D721Med (cell line): Measurements from ENCODE around the gene ROR2.

Experiments
- DNase-seq: peaks from one replicate; pipeline ENCODE4 v3.0.0; 2011; ENCODE audit warnings: low spot score; ENCODE audit not compliant: insufficient read length
- FAIRE-seq: peaks from 2 replicates; lab custom pipeline; 2011; peaks lifted over from hg19 to GRCh38; lab: Jason Lieb, UNC
- TF ChIP-seq, protein P1 (sequence below): IDR thresholded peaks from 2 replicates; pipeline ENCODE4 v1.5.1; 2012; ENCODE audit warnings: mild to moderate bottlenecking, control low read depth; ENCODE audit not compliant: insufficient read depth; ENCODE audit errors: missing control alignments

ROR2 gene

DNA sequence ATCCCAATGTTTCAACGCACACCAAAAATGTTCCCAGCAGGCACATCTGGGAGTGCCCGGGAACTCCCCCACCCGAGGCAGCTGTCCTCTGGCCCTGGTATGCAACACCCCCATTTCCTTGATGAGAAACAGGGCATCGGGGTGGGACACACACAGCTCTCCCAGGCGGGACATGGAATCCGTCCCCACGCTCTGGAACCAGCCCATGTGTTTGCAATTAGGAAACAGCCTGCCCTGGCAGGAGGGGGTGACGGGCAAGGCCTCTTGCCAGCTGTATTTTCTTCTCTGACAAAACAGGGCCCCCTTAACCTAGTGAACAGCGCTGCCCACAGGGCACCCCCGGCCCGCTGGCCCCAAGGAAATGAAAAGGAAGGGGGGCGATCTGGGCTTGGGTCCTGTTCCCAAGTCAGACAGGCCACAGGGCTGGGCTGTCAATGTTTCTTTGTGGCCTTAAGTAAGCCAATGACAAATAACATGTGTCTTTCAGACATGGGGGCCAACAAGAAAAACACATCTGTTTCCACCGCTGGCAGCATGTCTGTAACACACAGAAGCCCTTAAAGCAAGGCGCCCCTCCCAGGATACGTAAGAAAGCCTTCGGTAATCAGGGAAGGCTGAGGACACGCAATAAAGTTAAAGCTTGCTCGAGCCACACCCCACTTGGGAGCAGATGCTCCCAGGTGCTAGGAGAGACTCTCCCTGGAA, 125.3 kb downstream of the ROR2 start:
- DNase-seq: no peak
- TF ChIP-seq, protein P1, sequence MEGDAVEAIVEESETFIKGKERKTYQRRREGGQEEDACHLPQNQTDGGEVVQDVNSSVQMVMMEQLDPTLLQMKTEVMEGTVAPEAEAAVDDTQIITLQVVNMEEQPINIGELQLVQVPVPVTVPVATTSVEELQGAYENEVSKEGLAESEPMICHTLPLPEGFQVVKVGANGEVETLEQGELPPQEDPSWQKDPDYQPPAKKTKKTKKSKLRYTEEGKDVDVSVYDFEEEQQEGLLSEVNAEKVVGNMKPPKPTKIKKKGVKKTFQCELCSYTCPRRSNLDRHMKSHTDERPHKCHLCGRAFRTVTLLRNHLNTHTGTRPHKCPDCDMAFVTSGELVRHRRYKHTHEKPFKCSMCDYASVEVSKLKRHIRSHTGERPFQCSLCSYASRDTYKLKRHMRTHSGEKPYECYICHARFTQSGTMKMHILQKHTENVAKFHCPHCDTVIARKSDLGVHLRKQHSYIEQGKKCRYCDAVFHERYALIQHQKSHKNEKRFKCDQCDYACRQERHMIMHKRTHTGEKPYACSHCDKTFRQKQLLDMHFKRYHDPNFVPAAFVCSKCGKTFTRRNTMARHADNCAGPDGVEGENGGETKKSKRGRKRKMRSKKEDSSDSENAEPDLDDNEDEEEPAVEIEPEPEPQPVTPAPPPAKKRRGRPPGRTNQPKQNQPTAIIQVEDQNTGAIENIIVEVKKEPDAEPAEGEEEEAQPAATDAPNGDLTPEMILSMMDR: no peak
- FAIRE-seq: no peak

DNA sequence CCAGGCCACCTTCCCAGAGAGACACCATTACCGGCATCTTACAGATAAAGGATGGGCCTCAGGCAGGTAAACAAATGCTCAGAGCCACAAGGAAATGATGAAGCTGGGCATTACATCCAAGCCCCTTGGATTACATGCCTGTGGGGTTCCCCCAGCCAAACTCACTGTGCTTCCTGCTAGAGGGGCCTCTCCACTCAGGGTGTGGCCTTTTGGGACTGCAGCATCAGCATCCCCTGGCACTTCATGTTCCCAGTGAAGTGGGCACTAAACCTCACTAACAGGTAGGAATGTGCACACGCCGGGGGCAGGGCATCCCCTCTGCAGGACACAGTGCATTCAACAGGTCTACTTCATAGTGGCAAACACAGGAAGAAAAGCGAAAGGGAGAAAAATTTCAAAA, 125.9 kb downstream of the ROR2 start:
- TF ChIP-seq, protein P1: no peak
- DNase-seq (no peak), FAIRE-seq (no peak)

DNA sequence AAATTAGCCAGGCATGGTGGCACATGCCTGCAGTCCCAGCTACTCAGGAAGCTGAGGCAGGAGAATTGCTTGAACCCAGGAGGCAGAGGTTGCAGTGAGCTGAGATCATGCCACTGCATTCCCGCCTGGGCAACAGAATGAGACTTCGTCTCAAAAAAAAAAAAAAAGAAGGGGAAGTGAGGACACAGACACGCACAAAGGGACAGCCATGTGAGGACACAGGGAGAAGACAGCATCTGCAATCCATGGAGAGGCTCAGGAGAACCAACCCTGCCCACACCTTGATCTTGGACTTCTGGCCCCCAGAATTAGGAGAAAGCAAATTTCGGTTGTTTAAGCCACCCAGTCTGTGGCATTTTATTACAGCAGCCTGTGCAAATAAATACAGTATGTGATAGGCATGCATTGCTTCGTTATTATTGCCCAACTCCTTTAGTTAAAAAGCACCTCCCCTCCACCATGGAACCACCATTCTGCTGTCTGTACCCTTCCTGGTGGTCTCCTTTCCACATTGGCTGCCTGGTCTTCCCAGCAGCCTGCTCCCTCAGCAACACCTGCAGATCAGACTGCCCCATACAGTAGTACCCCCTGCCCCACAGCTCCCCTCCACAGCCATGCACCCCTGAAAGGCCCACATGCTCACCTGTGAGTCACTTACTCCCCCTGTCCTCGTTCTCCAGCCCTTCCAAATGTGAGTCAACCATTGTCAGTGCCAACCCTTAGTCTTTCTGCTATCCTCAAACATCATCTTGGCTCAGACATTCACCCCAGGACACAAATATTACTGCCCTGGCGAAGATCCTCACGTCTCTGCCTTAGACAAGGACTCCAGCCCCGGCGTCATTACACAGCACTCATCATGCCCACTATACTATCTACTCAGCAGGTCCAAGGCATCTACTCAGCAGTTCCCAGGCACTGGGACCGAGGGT, 128.8 kb downstream of the ROR2 start:
- TF ChIP-seq, protein P1: no peak
- FAIRE-seq (no peak), DNase-seq (no peak)

DNA sequence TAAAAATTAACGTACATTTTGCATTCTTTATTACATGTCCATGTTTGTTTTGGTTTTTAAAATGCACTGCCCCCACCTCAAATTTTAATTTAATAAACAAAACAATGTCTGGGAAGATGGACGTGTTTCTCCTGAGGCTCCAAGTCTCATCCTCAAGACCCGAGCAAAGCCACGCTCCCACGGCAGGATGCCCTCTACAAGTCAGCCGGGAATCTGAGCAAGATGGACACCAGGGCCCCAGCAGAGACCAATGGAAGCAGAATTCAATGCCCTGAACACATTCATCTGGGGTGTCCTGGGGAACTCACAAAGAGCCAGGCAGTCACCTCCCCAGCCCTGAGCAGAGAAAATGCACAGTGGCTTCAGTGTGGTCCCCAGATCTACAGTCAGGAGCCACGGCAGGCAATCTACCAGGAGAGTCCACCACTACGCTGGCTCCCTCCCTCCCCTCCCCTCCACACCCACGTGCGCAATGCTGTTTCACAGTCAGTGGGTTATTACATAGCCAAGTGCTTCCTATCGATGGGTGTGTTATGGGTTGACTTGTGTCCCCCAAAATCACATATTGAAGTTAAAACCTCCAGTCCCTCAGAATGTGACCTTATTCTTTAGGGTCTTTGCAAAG, 129.8 kb downstream of the ROR2 start:
- TF ChIP-seq, protein P1: no peak
- no peak for FAIRE-seq
- no peak for DNase-seq

DNA sequence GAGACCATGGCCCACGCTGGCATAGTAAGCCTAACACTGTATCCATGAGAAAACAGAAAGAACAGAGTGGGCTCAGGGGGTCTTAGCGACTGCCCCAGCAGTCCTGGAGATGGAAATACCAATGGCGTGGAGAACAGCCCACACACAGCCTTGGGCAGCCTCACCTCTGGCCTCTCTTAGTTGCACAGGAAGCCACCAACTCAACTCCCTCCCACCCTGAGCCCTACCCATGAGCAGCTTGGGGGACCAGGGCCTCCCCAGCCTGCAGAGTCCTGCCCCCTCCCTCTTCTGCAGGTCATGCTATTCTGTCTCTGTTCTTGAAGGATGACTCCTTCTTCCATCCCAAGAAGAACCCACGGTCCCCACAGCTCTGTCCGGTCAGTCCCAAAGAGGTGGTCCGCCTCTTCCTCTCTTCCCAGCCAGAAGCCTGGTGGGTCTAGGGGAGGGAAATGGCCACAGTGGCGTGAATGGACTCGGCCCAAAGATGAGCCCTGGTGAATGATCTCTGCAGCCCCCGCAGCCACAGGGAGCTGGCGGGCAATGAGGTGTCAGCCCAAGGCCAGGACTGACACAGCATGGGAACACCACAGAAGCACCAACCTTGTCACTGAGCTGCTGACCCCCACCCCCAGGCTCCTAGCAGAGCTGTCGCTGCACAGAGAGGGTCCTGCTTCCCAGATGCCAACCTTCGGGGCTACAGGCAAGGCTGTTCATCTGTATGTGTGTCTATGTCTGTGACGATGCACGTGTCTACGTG, 131.2 kb downstream of the ROR2 start:
- DNase-seq: no peak
- TF ChIP-seq, protein P1: no peak
- no peak for FAIRE-seq

DNA sequence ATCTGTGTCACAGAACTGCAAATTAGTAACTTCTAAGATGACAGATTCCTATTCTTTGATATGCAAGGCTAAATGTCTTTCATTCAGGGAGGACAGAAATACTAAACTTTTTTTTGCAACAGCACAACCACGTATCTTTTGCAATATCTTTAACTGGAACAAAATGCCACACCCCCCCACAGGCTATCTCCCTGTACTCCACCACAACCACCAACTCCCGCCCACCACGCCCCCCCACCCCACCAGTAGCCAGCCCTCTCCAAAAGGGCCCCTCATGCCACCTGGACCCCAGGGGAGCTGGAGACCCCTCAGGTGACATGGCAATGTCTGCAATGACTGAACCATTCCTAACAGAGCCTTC, 131.8 kb downstream of the ROR2 start:
- DNase-seq (no peak), FAIRE-seq (no peak)

More for the DNA sequence above, 131.8 kb downstream of the ROR2 start:
- TF ChIP-seq, protein P1: no peak
